Esophagus squamous epithelium (tissue), 5 donors: ENCODE data around the gene GMPS. TPM values are rescaled to one million over a fixed set of nuclear protein-coding genes. Genes with fewer than 3 reads are reported as not detected.

Experiments used
- DNase-seq: peaks from one replicate; lab custom pipeline; 2025; lab: John Stamatoyannopoulos, UW
- H3K27ac ChIP-seq, 4 donors: fragments of 200-600 bp; sonication (generic); one replicate each; pipeline ENCODE4 v1.5.1; 2016 to 2019; ENCODE audit warnings: mild to moderate bottlenecking in 1 of 4
- H3K27me3 ChIP-seq, 4 donors: fragments of 200-600 bp; sonication (generic); 1 replicate in 3 of 4; 2 replicates in 1 of 4; pipeline versions ENCODE4 v1.5.1 to v1.6.0; 2017 to 2021; ENCODE audit warnings: antibody characterized with exemption in 1 of 4
- H3K36me3 ChIP-seq, 3 donors: fragments of 200-600 bp; sonication (generic); one replicate each; pipeline ENCODE4 v1.5.1; 2016 to 2019
- H3K4me1 ChIP-seq, 3 donors: fragments of 200-600 bp; sonication (generic); one replicate each; pipeline ENCODE4 v1.5.1; 2017 to 2019
- H3K4me3 ChIP-seq, 4 donors: fragments of 200-600 bp; sonication (generic); 1 replicate in 3 of 4; 2 replicates in 1 of 4; pipeline ENCODE4 v1.5.1; 2016 to 2019; ENCODE audit warnings: mild to moderate bottlenecking in 2 of 4, moderate library complexity in 1 of 4
- H3K9me3 ChIP-seq, 3 donors: fragments of 200-600 bp; sonication (generic); one replicate each; pipeline ENCODE4 v1.5.1; 2016 to 2019
- CTCF ChIP-seq, 6 experiments: fragments of 450-650 bp in 4 of 6; fragments of 200-600 bp in 2 of 6; sonication (generic) in 2 of 6; IDR thresholded peaks; one replicate each; pipeline ENCODE4 v1.5.1; 2016 to 2019; ENCODE audit warnings: antibody characterized with exemption in 6 of 6, mild to moderate bottlenecking in 4 of 6, moderate library complexity in 4 of 6
- POLR2A ChIP-seq, 4 donors: fragments of 450-650 bp; IDR thresholded peaks; one replicate each; pipeline ENCODE4 v1.6.1; 2017; ENCODE audit warnings: antibody characterized with exemption in 4 of 4, mild to moderate bottlenecking in 4 of 4, moderate library complexity in 3 of 4
- WGBS, 2 donors: methylation state at CpG; one replicate each; pipeline ENCODE4 v1.1.5; 2018; 5-methylcytosine and 5-hydroxymethylcytosine counted together
- intact Hi-C: fragments of 100-400 bp; cut with DNase I; formaldehyde crosslinking; loops from one replicate; pipeline ENCODE4 v1.15.0; 2022
- total RNA-seq, 4 donors: library from RNA; depleted of rRNA; stranded (reverse); fragments of >200 nt; gene quantifications; one replicate each; pipeline ENCODE4 v1.1.0, GENCODE V29; 2016
- donor health status: DM: yes; HTN: yes; CAD: no.

Gene GMPS
- total RNA-seq, 4 donors from 2014 or later, result 14.3 to 47.9 (median 36.8) TPM

GRCh38 chr3:155872904-155873646 is 2.6 kb downstream of the GMPS start:
- H3K27ac ChIP-seq, result peak overlapping the region in 2 of 4 donors; percentile 2 to 21
- no peak overlapping the region for H3K4me3 ChIP-seq
- H3K27me3 ChIP-seq, result no peaks in the 10 kb centered on the region
- H3K4me1 ChIP-seq, result peaks cover 0 to 55% (median 23%) of the 10 kb centered on the region in 3 donors
- 79 to 85% methylated on average over 8 of the region's 8 CpGs for WGBS, 2 donors
- DNase-seq, result no peak
- no peaks in the 10 kb centered on the region for H3K9me3 ChIP-seq
- H3K36me3 ChIP-seq, result no peaks in the 10 kb centered on the region
- intact Hi-C loops, result no loop called here
- TF ChIP-seq POLR2A (IDR thresholded peaks at IDR 0.05) (no peak), CTCF (IDR thresholded peaks at IDR 0.05) (no peak)

- no peak for DNase-seq
- Histone ChIP-seq H3K27ac (no peak overlapping the region), H3K27me3 (no peaks in the 10 kb centered on the region), H3K4me3 (no peak overlapping the region), H3K4me1 (peaks cover 0 to 49% (median 20%) of the 10 kb centered on the region in 3 donors), H3K36me3 (no peaks in the 10 kb centered on the region), H3K9me3 (no peaks in the 10 kb centered on the region)
- 48 to 67% methylated on average over 3 of the region's 3 CpGs for WGBS, 2 donors
- intact Hi-C loops, result no loop called here
- no peak for TF ChIP-seq POLR2A (IDR thresholded peaks at IDR 0.05)
- no peak for TF ChIP-seq CTCF (IDR thresholded peaks at IDR 0.05)
Measured at GRCh38 chr3:155876037-155876436, 5.6 kb downstream of the GMPS start.

GRCh38 chr3:155876503-155876902 is 6.1 kb downstream of the GMPS start:
- 84 to 86% methylated on average over 2 of the region's 2 CpGs for WGBS, 2 donors
- DNase-seq, result no peak
- H3K4me1 ChIP-seq, result peaks cover 0 to 53% (median 20%) of the 10 kb centered on the region in 3 donors
- H3K4me3 ChIP-seq, result no peak overlapping the region
- no peaks in the 10 kb centered on the region for H3K27me3 ChIP-seq
- H3K27ac ChIP-seq, result no peak overlapping the region
- H3K36me3 ChIP-seq, result no peaks in the 10 kb centered on the region
- no peak for TF ChIP-seq POLR2A (IDR thresholded peaks at IDR 0.05)
- TF ChIP-seq CTCF (IDR thresholded peaks at IDR 0.05), result no peak
- no peaks in the 10 kb centered on the region for H3K9me3 ChIP-seq
- intact Hi-C loops, result no loop called here

GRCh38 chr3:155880286-155880685 is 9.8 kb downstream of the GMPS start:
- Histone ChIP-seq H3K9me3 (no peaks in the 10 kb centered on the region), H3K27ac (no peak overlapping the region), H3K27me3 (no peaks in the 10 kb centered on the region), H3K4me3 (no peak overlapping the region), H3K36me3 (no peaks in the 10 kb centered on the region), H3K4me1 (peaks cover 0 to 27% (median 5%) of the 10 kb centered on the region in 3 donors)
- TF ChIP-seq CTCF (IDR thresholded peaks at IDR 0.05) (no peak), POLR2A (IDR thresholded peaks at IDR 0.05) (no peak)
- no peak for DNase-seq
- intact Hi-C loops, result no loop called here

GRCh38 chr3:155884292-155884691 is 13.8 kb downstream of the GMPS start:
- Histone ChIP-seq H3K36me3 (no peaks in the 10 kb centered on the region), H3K9me3 (no peaks in the 10 kb centered on the region), H3K4me1 (peaks cover 0 to 14% (median 0%) of the 10 kb centered on the region in 3 donors), H3K27ac (no peak overlapping the region), H3K27me3 (no peaks in the 10 kb centered on the region), H3K4me3 (no peak overlapping the region)
- 63 to 72% methylated on average over 7 of the region's 7 CpGs for WGBS, 2 donors
- TF ChIP-seq CTCF (IDR thresholded peaks at IDR 0.05) (no peak), POLR2A (IDR thresholded peaks at IDR 0.05) (no peak)
- intact Hi-C loops, result no loop called here
- DNase-seq, result no peak
